A549 (cell line): ENCODE results near the gene KCNS3. TPM values are rescaled to one million over a fixed set of nuclear protein-coding genes. Genes with fewer than 3 reads are reported as not detected.

Experiments used
- ATAC-seq, 2 experiments: fragments of 200-7000 bp in 1 of 2; fragments of >200 bp in 1 of 2; cut with Nextera tagmentation in 1 of 2; cut with Tn5 transposase in 1 of 2; 3 replicates each; pipeline versions ENCODE4 v1.8.0 to v1.9.1; 2018 to 2020; ENCODE audit warnings: mild to moderate bottlenecking in 1 of 2, moderate library complexity in 1 of 2
- CTCF ChIA-PET: fragments of 300-600 bp; sonication (Branson Sonifier 250); formaldehyde crosslinking; extraction: SDS; loops from one replicate; lab custom pipeline; 2021; ENCODE audit warnings: antibody characterized with exemption, inconsistent platforms; lab: Yijun Ruan, JAX
- POLR2A ChIA-PET: fragments of 350-600 bp; formaldehyde crosslinking; extraction: SDS; loops from one replicate; lab custom pipeline; 2021; ENCODE audit warnings: antibody characterized with exemption, inconsistent platforms; lab: Yijun Ruan, JAX
- DNase-seq, 2 experiments: peaks; one replicate each; pipeline versions ENCODE4 v3.0.0 to v3.0.0-alpha.2; 2011 to 2016; ENCODE audit warnings: low read depth in 1 of 2, low spot score in 1 of 2
- FAIRE-seq: peaks from 2 replicates; lab custom pipeline; 2011; peaks lifted over from hg19 to GRCh38; lab: Jason Lieb, UNC
- H3K27ac ChIP-seq, 2 experiments: fragments of >200 bp; sonication (Bioruptor Twin); formaldehyde crosslinking; 3 replicates each; pipeline ENCODE4 v1.5.1; 2016 to 2017
- H3K4me1 ChIP-seq: fragments of >200 bp; sonication (Bioruptor Twin); formaldehyde crosslinking; 3 replicates; pipeline ENCODE4 v1.6.1; 2016
- H3K4me2 ChIP-seq: fragments of >200 bp; sonication (Bioruptor Twin); formaldehyde crosslinking; 3 replicates; pipeline ENCODE4 v1.6.1; 2016
- H3K4me3 ChIP-seq: fragments of >200 bp; sonication (Bioruptor Twin); formaldehyde crosslinking; 3 replicates; pipeline ENCODE4 v1.5.1; 2016
- H3K9me3 ChIP-seq: fragments of >200 bp; sonication (Bioruptor Twin); formaldehyde crosslinking; 3 replicates; pipeline ENCODE4 v1.6.1; 2016
- BHLHE40 ChIP-seq: IDR thresholded peaks from 2 replicates; pipeline ENCODE4 v1.6.1; 2012; ENCODE audit warnings: low read depth, low read length, inconsistent platforms
- CHD2 ChIP-seq: fragments of 150-350 bp; IDR thresholded peaks from 2 replicates; pipeline ENCODE4 v1.6.1; 2014; ENCODE audit warnings: low read length; ENCODE audit not compliant: partially characterized antibody
- EHF ChIP-seq: fragments of 250-450 bp; sonication (Bioruptor Pico); IDR thresholded peaks from 2 replicates; pipeline ENCODE4 v1.5.0; 2020; ENCODE audit warnings: mild to moderate bottlenecking
- EHMT2 ChIP-seq: fragments of 200-600 bp; sonication (generic); IDR thresholded peaks from 2 replicates; pipeline ENCODE4 v1.6.1; 2016; ENCODE audit warnings: antibody characterized with exemption, low read depth, mild to moderate bottlenecking, moderate library complexity
- ELK1 ChIP-seq: fragments of 150-350 bp; IDR thresholded peaks from 2 replicates; pipeline ENCODE4 v1.6.1; 2014; ENCODE audit warnings: low read depth, mild to moderate bottlenecking, low read length
- FOXS1 ChIP-seq: fragments of 250-450 bp; sonication (Bioruptor Pico); IDR thresholded peaks from 2 replicates; pipeline ENCODE4 v1.5.0; 2020; ENCODE audit warnings: mild to moderate bottlenecking, moderate library complexity
- HDAC2 ChIP-seq: fragments of 200-600 bp; sonication (generic); IDR thresholded peaks from 2 replicates; pipeline ENCODE4 v1.6.1; 2016
- HEYL ChIP-seq: fragments of 250-450 bp; sonication (Bioruptor Pico); IDR thresholded peaks from 2 replicates; pipeline ENCODE4 v1.8.0; 2021; ENCODE audit warnings: mild to moderate bottlenecking, moderate library complexity
- HOXA7 ChIP-seq: fragments of 250-450 bp; sonication (Bioruptor Pico); IDR thresholded peaks from 2 replicates; pipeline ENCODE4 v1.5.0; 2020; ENCODE audit warnings: mild to moderate bottlenecking, moderate library complexity
- KDM5A ChIP-seq: fragments of 200-600 bp; sonication (generic); IDR thresholded peaks from 2 replicates; pipeline ENCODE4 v1.6.1; 2016; ENCODE audit warnings: antibody characterized with exemption, mild to moderate bottlenecking
- MAZ ChIP-seq: fragments of 150-350 bp; IDR thresholded peaks from 2 replicates; pipeline ENCODE4 v1.6.1; 2014; ENCODE audit warnings: antibody characterized with exemption, low read depth, low read length, borderline replicate concordance
- MYC ChIP-seq: IDR thresholded peaks from 2 replicates; pipeline ENCODE4 v1.6.1; 2012; ENCODE audit warnings: mild to moderate bottlenecking, inconsistent platforms, low read length, improper control_type of control experiment, borderline replicate concordance
- NFE2L2 ChIP-seq: fragments of 150-350 bp; conservative IDR thresholded peaks from 2 replicates; pipeline ENCODE4 v1.6.1; 2014; ENCODE audit warnings: low read length
- NR3C1 ChIP-seq: fragments of >200 bp; sonication (Bioruptor Twin); formaldehyde crosslinking; IDR thresholded peaks from 3 replicates; pipeline ENCODE4 v1.6.1; 2017
- PBX3 ChIP-seq: IDR thresholded peaks from 2 replicates; pipeline ENCODE4 v1.6.1; 2012
- PHF8 ChIP-seq: fragments of 200-600 bp; sonication (generic); IDR thresholded peaks from 2 replicates; pipeline ENCODE4 v1.6.1; 2016; ENCODE audit warnings: low read depth, mild to moderate bottlenecking, antibody characterized with exemption, moderate library complexity, borderline replicate concordance
- POLR2AphosphoS2 ChIP-seq: conservative IDR thresholded peaks from 2 replicates; pipeline ENCODE4 v1.6.1; 2012; ENCODE audit warnings: low read length, improper control_type of control experiment, inconsistent platforms
- REST ChIP-seq: fragments of 200-600 bp; sonication (generic); IDR thresholded peaks from 2 replicates; pipeline ENCODE4 v1.6.1; 2016; ENCODE audit warnings: antibody characterized with exemption, mild to moderate bottlenecking, moderate library complexity
- TFCP2L1 ChIP-seq: fragments of 250-450 bp; sonication (Bioruptor Pico); IDR thresholded peaks from 2 replicates; pipeline ENCODE4 v1.5.0; 2021; ENCODE audit warnings: mild to moderate bottlenecking
- ZC3H11A ChIP-seq: fragments of 450-650 bp; IDR thresholded peaks from 2 replicates; pipeline ENCODE4 v1.6.1; 2014; ENCODE audit warnings: antibody characterized with exemption, mild to moderate bottlenecking
- WGBS: methylation state at CpG from one replicate; pipeline ENCODE4 v1.1.6; 2017; ENCODE audit errors: missing lambda C conversion rate; 5-methylcytosine and 5-hydroxymethylcytosine counted together
- polyA plus RNA-seq, 4 experiments: library from polyadenylated mRNA; depleted of rRNA in 3 of 4; stranded (reverse); fragments of >200 nt; fragmentation: RNase III in 1 of 4; extraction: RNeasy Plus Mini Kit Qiagen cat#74134 plus additional on column Dnase treatment in 1 of 4; gene quantifications; 2 replicates in 3 of 4; 3 replicates in 1 of 4; pipeline ENCODE4 v1.2.3, GENCODE V29; 2011 to 2017

The KCNS3 gene
- polyA plus RNA-seq, 2 of the 4 experiments (the other 2 are of a cell fraction) = 0.70 to 2.1 TPM

GRCh38 chr2:17845806-17846205 lies 32.7 kb upstream of the KCNS3 start:
- ChIA-PET CTCF (interaction anchor here (0.6 to 10.0 kb wide), 5 partner anchors 12 to 531 kb away, joined by 3 to 156 read pairs (median 3); no protein-coding TSS in a partner anchor), POLR2A (no interaction called here)
- H3K9me3 ChIP-seq = no peaks in the 10 kb centered on the region
- H3K4me1 ChIP-seq = no peaks in the 10 kb centered on the region
- WGBS = 32% methylated on average over 7 of the region's 7 CpGs
- ATAC-seq (no peak), DNase-seq (no peak), FAIRE-seq (no peak)
- H3K4me2 ChIP-seq = no peak overlapping the region
- H3K4me3 ChIP-seq = no peak overlapping the region
- TF ChIP-seq HEYL (CRISPR knock-in tag) (no peak), REST (no peak), CHD2 (no peak), NFE2L2 (no peak), BHLHE40 (no peak), FOXS1 (CRISPR knock-in tag) (no peak), POLR2AphosphoS2 (no peak), MYC (no peak), HOXA7 (CRISPR knock-in tag) (no peak), KDM5A (no peak), ZC3H11A (no peak), MAZ (no peak), PHF8 (no peak), HDAC2 (no peak), PBX3 (no peak), TFCP2L1 (CRISPR knock-in tag) (no peak)
- H3K27ac ChIP-seq = no peak overlapping the region

- Histone ChIP-seq H3K27ac (no peak overlapping the region), H3K4me1 (no peaks in the 10 kb centered on the region), H3K4me2 (no peak overlapping the region), H3K9me3 (no peaks in the 10 kb centered on the region), H3K4me3 (no peak overlapping the region)
- 48% methylated on average over 3 of the region's 3 CpGs for WGBS
- ChIA-PET POLR2A (no interaction called here), CTCF (interaction anchor here (0.9 to 10.0 kb wide), 4 partner anchors 13 to 530 kb away, joined by 3 to 156 read pairs (median 10); no protein-coding TSS in a partner anchor)
- no peak for FAIRE-seq
- TF ChIP-seq HDAC2 (no peak), NR3C1 (no peak), EHF (CRISPR knock-in tag) (no peak), EHMT2 (no peak), ELK1 (no peak)
- no peak for DNase-seq
- ATAC-seq = no peak
Measured at GRCh38 chr2:17846676-17847075, 31.8 kb upstream of the KCNS3 start.
